Measurements from ENCODE around the gene EHBP1L1. TPM values are rescaled to one million over a fixed set of nuclear protein-coding genes. Genes with fewer than 3 reads are reported as not detected.

The EHBP1L1 gene
- polyA plus RNA-seq, 1 donor from 2014 or later: 18.3 TPM

DNA sequence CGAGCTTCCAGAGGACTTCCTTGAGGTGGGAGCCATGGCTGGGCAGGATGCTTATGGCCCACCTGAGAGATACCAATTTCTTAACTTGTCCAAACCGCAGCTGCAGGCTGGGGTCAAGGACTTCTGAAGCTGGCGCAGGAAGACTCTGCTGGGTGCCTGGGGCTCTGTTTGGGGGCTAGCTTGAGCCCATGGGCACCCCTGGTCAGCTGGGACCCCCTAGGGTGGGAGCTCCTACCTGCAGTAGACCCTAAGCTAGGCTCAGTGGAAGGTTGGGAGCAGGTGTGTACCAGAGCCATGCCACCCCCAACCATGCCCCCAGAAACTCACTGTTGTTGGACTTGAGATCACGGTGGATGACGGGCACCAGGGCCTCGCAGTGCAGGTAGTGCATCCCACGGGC lies 36.8 kb downstream of the EHBP1L1 start:
- Histone ChIP-seq H3F3A (ENCODE audit: insufficient read depth, low read length, poor library complexity, severe bottlenecking) (no peaks in the 10 kb centered on the region), H3K9me3 (ENCODE audit: low read length) (no peaks in the 10 kb centered on the region), H4K20me1 (ENCODE audit: insufficient read depth) (no peaks in the 10 kb centered on the region), H3K36me3 (ENCODE audit: insufficient read depth, low read length) (no peaks in the 10 kb centered on the region), H2AFZ (ENCODE audit: low read depth, low read length) (no peak overlapping the region), H3K9me2 (ENCODE audit: insufficient read depth, low read length) (no peaks in the 10 kb centered on the region), H3K79me2 (replicated peaks; ENCODE audit: insufficient read depth, low read length) (peaks cover 18% of the 10 kb centered on the region), H3K27ac (ENCODE audit: low read length) (no peak overlapping the region), H3K9ac (ENCODE audit: low read length) (no peak overlapping the region), H3K27me3 (ENCODE audit: insufficient read depth, low read depth, low read length) (no peaks in the 10 kb centered on the region), H3K4me3 (ENCODE audit: low read length) (peak overlapping the region; percentile 81), H3K4me2 (ENCODE audit: low read length) (no peak overlapping the region)
- no peak for TF ChIP-seq MXI1 (conservative IDR thresholded peaks at IDR 0.05; ENCODE audit: poor library complexity, severe bottlenecking)
- TF ChIP-seq RAD21 (conservative IDR thresholded peaks at IDR 0.05): no peak
- no peak for TF ChIP-seq EP300 (conservative IDR thresholded peaks at IDR 0.05; ENCODE audit: poor library complexity, severe bottlenecking)
- TF ChIP-seq POLR2AphosphoS5 (IDR thresholded peaks at IDR 0.05): no peak
- TF ChIP-seq TAF1 (IDR thresholded peaks at IDR 0.05; ENCODE audit: low read depth): no peak
- TF ChIP-seq, protein P1, sequence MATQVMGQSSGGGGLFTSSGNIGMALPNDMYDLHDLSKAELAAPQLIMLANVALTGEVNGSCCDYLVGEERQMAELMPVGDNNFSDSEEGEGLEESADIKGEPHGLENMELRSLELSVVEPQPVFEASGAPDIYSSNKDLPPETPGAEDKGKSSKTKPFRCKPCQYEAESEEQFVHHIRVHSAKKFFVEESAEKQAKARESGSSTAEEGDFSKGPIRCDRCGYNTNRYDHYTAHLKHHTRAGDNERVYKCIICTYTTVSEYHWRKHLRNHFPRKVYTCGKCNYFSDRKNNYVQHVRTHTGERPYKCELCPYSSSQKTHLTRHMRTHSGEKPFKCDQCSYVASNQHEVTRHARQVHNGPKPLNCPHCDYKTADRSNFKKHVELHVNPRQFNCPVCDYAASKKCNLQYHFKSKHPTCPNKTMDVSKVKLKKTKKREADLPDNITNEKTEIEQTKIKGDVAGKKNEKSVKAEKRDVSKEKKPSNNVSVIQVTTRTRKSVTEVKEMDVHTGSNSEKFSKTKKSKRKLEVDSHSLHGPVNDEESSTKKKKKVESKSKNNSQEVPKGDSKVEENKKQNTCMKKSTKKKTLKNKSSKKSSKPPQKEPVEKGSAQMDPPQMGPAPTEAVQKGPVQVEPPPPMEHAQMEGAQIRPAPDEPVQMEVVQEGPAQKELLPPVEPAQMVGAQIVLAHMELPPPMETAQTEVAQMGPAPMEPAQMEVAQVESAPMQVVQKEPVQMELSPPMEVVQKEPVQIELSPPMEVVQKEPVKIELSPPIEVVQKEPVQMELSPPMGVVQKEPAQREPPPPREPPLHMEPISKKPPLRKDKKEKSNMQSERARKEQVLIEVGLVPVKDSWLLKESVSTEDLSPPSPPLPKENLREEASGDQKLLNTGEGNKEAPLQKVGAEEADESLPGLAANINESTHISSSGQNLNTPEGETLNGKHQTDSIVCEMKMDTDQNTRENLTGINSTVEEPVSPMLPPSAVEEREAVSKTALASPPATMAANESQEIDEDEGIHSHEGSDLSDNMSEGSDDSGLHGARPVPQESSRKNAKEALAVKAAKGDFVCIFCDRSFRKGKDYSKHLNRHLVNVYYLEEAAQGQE (IDR thresholded peaks at IDR 0.05; ENCODE audit: borderline replicate concordance): no peak
- no peak for TF ChIP-seq SMC3 (conservative IDR thresholded peaks at IDR 0.05; ENCODE audit: poor library complexity)
- TF ChIP-seq EZH2 (IDR thresholded peaks at IDR 0.05; ENCODE audit: borderline replicate concordance, insufficient read depth, low read length, poor library complexity, severe bottlenecking): no peak
- TF ChIP-seq, protein P2, sequence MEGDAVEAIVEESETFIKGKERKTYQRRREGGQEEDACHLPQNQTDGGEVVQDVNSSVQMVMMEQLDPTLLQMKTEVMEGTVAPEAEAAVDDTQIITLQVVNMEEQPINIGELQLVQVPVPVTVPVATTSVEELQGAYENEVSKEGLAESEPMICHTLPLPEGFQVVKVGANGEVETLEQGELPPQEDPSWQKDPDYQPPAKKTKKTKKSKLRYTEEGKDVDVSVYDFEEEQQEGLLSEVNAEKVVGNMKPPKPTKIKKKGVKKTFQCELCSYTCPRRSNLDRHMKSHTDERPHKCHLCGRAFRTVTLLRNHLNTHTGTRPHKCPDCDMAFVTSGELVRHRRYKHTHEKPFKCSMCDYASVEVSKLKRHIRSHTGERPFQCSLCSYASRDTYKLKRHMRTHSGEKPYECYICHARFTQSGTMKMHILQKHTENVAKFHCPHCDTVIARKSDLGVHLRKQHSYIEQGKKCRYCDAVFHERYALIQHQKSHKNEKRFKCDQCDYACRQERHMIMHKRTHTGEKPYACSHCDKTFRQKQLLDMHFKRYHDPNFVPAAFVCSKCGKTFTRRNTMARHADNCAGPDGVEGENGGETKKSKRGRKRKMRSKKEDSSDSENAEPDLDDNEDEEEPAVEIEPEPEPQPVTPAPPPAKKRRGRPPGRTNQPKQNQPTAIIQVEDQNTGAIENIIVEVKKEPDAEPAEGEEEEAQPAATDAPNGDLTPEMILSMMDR (IDR thresholded peaks at IDR 0.05; ENCODE audit: poor library complexity, severe bottlenecking): no peak

DNA sequence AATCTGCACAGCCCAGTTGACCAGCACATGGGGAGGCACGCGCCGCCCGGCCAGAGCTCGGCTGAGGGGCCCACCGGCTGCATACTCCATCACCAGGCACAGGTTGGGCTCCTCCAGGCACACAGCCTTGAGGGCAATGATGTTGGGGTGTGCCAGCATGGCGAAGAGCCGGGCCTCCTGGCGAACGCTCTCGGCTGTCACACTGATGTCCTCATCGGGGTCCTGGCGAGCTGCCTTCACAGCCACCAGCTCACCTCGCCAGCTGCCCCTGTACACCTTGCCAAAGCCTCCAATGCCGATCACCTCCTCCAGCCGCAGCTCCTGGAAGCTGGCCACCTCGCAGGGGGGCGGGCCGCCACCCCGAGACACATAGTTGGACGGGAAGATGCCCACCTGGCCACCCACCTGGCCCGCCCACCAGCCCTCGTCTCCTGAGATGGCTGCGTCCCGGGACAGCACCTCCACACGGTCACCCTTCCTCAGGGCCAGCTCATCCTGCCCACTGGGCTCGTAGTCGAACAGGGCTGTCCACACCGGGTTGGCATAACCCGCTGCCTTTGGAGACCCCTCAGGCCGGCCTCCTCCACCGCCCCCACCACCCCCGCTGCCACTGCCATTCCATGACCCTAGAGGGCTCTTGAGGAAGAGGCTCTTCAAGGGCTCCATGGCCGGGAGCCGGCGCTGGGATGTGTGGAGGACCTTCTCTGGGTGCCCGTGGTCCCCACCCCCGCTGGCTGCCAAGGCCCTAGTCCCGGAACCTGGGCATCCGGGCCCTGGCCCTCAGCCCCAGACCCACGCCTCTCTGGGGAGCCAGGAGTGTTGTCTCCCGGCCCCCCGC lies 37.5 kb downstream of the EHBP1L1 start:
- TF ChIP-seq, protein P2 (IDR thresholded peaks at IDR 0.05; ENCODE audit: poor library complexity, severe bottlenecking): no peak
- TF ChIP-seq MXI1 (conservative IDR thresholded peaks at IDR 0.05; ENCODE audit: poor library complexity, severe bottlenecking): no peak
- no peak for TF ChIP-seq EP300 (conservative IDR thresholded peaks at IDR 0.05; ENCODE audit: poor library complexity, severe bottlenecking)
- no peak for TF ChIP-seq TAF1 (IDR thresholded peaks at IDR 0.05; ENCODE audit: low read depth)
- TF ChIP-seq, protein P1 (IDR thresholded peaks at IDR 0.05; ENCODE audit: borderline replicate concordance): no peak
- TF ChIP-seq RAD21 (conservative IDR thresholded peaks at IDR 0.05): no peak
- no peak for TF ChIP-seq POLR2AphosphoS5 (IDR thresholded peaks at IDR 0.05)
- TF ChIP-seq SMC3 (conservative IDR thresholded peaks at IDR 0.05; ENCODE audit: poor library complexity): no peak
- no peak for TF ChIP-seq EZH2 (IDR thresholded peaks at IDR 0.05; ENCODE audit: borderline replicate concordance, insufficient read depth, low read length, poor library complexity, severe bottlenecking)
- no peaks in the 10 kb centered on the region for H4K20me1 ChIP-seq (ENCODE audit: insufficient read depth)
- peak overlapping the region; percentile 49 for H3K4me2 ChIP-seq (ENCODE audit: low read length)
- peak overlapping the region; percentile 66 for H3K27ac ChIP-seq (ENCODE audit: low read length)
- no peaks in the 10 kb centered on the region for H3K9me2 ChIP-seq (ENCODE audit: insufficient read depth, low read length)
- H2AFZ ChIP-seq (ENCODE audit: low read depth, low read length): no peak overlapping the region
- H3K27me3 ChIP-seq (ENCODE audit: insufficient read depth, low read depth, low read length): no peaks in the 10 kb centered on the region
- H3K79me2 ChIP-seq (replicated peaks; ENCODE audit: insufficient read depth, low read length): peaks cover 18% of the 10 kb centered on the region
- H3K9me3 ChIP-seq (ENCODE audit: low read length): no peaks in the 10 kb centered on the region
- H3K9ac ChIP-seq (ENCODE audit: low read length): peak overlapping the region; percentile 76
- peak overlapping the region; percentile 81 for H3K4me3 ChIP-seq (ENCODE audit: low read length)
- H3K36me3 ChIP-seq (ENCODE audit: insufficient read depth, low read length): no peaks in the 10 kb centered on the region
- no peaks in the 10 kb centered on the region for H3F3A ChIP-seq (ENCODE audit: insufficient read depth, low read length, poor library complexity, severe bottlenecking)

Data from neural cell (in vitro differentiated cells).